CD4-positive, alpha-beta T cell (primary cell): ENCODE data around the gene C11orf91. TPM values are rescaled to one million over a fixed set of nuclear protein-coding genes. Genes with fewer than 3 reads are reported as not detected.

Experiments
- ATAC-seq: fragments of 200-7000 bp; cut with Tn5 transposase; one replicate; pipeline ENCODE4 v1.10.0; 2022; ENCODE audit warnings: mild to moderate bottlenecking; ENCODE audit not compliant: poor library complexity
- CTCF ChIA-PET: fragments of 350-600 bp; sonication (Branson Sonifier 250); formaldehyde crosslinking; loops from one replicate; lab custom pipeline; 2021; ENCODE audit warnings: antibody characterized with exemption, inconsistent platforms; lab: Charles Lee
- POLR2A ChIA-PET: fragments of 350-600 bp; sonication (Branson Sonifier 250); formaldehyde crosslinking; loops from one replicate; lab custom pipeline; 2021; ENCODE audit warnings: antibody characterized with exemption, inconsistent platforms; lab: Charles Lee
- DNase-seq, 14 experiments: peaks; one replicate each; pipeline ENCODE4 v3.0.0-alpha.2; 2013 to 2020; ENCODE audit warnings: mixed read lengths in 2 of 14
- H3K27ac ChIP-seq, 2 donors: one replicate each; pipeline versions ENCODE4 v1.5.1 to v1.7.0; 2013; ENCODE audit warnings: low read length in 2 of 2, low read depth in 1 of 2, mild to moderate bottlenecking in 1 of 2
- H3K27me3 ChIP-seq, 2 experiments: 1 replicate in 1 of 2; 2 replicates in 1 of 2; pipeline versions ENCODE4 v1.6.1 to v1.7.0; 2013; ENCODE audit warnings: low read length in 2 of 2, control low read depth in 1 of 2, mild to moderate bottlenecking in 1 of 2, moderate library complexity in 1 of 2; ENCODE audit not compliant: insufficient read depth in 2 of 2, control insufficient read depth in 1 of 2
- H3K36me3 ChIP-seq: one replicate; pipeline ENCODE4 v1.6.1; 2013; ENCODE audit warnings: low read length, control low read depth; ENCODE audit not compliant: insufficient read depth
- H3K4me1 ChIP-seq: one replicate; pipeline ENCODE4 v1.6.1; 2013; ENCODE audit warnings: low read length, control low read depth; ENCODE audit not compliant: insufficient read depth
- H3K4me3 ChIP-seq: one replicate; pipeline ENCODE4 v1.5.1; 2013; ENCODE audit warnings: mild to moderate bottlenecking, low read length, moderate library complexity
- H3K9me3 ChIP-seq, 2 experiments: 1 replicate in 1 of 2; 2 replicates in 1 of 2; pipeline versions ENCODE4 v1.6.1 to v1.7.0; 2013; ENCODE audit warnings: low read length in 2 of 2, mild to moderate bottlenecking in 2 of 2, control low read depth in 1 of 2, moderate library complexity in 1 of 2; ENCODE audit not compliant: control insufficient read depth in 1 of 2, insufficient read depth in 1 of 2
- H3K27ac Mint-ChIP-seq: one replicate; pipeline ENCODE4 v1.8.0; 2020; ENCODE audit warnings: mixed read lengths
- H3K27me3 Mint-ChIP-seq: one replicate; pipeline ENCODE4 v1.8.0; 2021; ENCODE audit warnings: mixed read lengths
- H3K36me3 Mint-ChIP-seq: one replicate; pipeline ENCODE4 v1.8.0; 2021; ENCODE audit warnings: low read depth, mixed read lengths
- H3K4me1 Mint-ChIP-seq: one replicate; pipeline ENCODE4 v1.8.0; 2021; ENCODE audit warnings: low read depth, mixed read lengths
- H3K4me3 Mint-ChIP-seq: one replicate; pipeline ENCODE4 v1.8.0; 2020; ENCODE audit warnings: mild to moderate bottlenecking, mixed read lengths
- H3K9me3 Mint-ChIP-seq: one replicate; pipeline ENCODE4 v1.8.0; 2020; ENCODE audit warnings: mixed read lengths
- CTCF ChIP-seq: fragments of 200-600 bp; IDR thresholded peaks from one replicate; pipeline ENCODE4 v1.8.0; 2022; ENCODE audit warnings: antibody characterized with exemption, mild to moderate bottlenecking
- intact Hi-C, 2 experiments: fragments of 100-400 bp; cut with DNase I in 1 of 2; cut with micrococcal nuclease in 1 of 2; formaldehyde crosslinking; loops; one replicate each; pipeline versions ENCODE4 v1.15.1 to v1.9.0; 2023 to 2025; cut with DNase I, micrococcal nuclease
- total RNA-seq, 174 experiments: library from RNA in 2 of 174; stranded (reverse) in 2 of 174; gene quantifications; one replicate each; pipeline ENCODE4 v1.2.3 and lab custom pipeline; 2021 to 2026

C11orf91 gene
- total RNA-seq, 2 experiments from 2014 or later: 0.45 TPM; not detected in 1

GRCh38 chr11:33669598-33670249, 30.9 kb downstream of the C11orf91 start:
- no peaks in the 10 kb centered on the region for H3K27me3 ChIP-seq
- Mint-ChIP-seq H3K27ac (no peak overlapping the region), H3K4me1 (no peaks in the 10 kb centered on the region), H3K27me3 (peaks cover 25% of the 10 kb centered on the region), H3K4me3 (no peak overlapping the region), H3K36me3 (no peaks in the 10 kb centered on the region), H3K9me3 (no peaks in the 10 kb centered on the region)
- H3K36me3 ChIP-seq: no peaks in the 10 kb centered on the region
- TF ChIP-seq CTCF: no peak
- H3K4me1 ChIP-seq: no peaks in the 10 kb centered on the region
- intact Hi-C loops: no loop called here
- H3K4me3 ChIP-seq: no peak overlapping the region
- no peak for ATAC-seq
- ChIA-PET CTCF (no interaction called here), POLR2A (no interaction called here)
- peaks cover 0 to 3% of the 10 kb centered on the region in 2 experiments for H3K9me3 ChIP-seq
- no peak for DNase-seq
- no peak overlapping the region for H3K27ac ChIP-seq

- Histone ChIP-seq H3K27ac (no peak overlapping the region), H3K4me1 (no peaks in the 10 kb centered on the region), H3K9me3 (peaks cover 0 to 3% of the 10 kb centered on the region in 2 experiments), H3K27me3 (no peaks in the 10 kb centered on the region), H3K4me3 (no peak overlapping the region), H3K36me3 (no peaks in the 10 kb centered on the region)
- POLR2A ChIA-PET: no interaction called here
- Mint-ChIP-seq H3K4me1 (no peaks in the 10 kb centered on the region), H3K36me3 (no peaks in the 10 kb centered on the region), H3K27me3 (peaks cover 25% of the 10 kb centered on the region), H3K27ac (no peak overlapping the region), H3K9me3 (no peaks in the 10 kb centered on the region), H3K4me3 (no peak overlapping the region)
- DNase-seq (no peak), ATAC-seq (no peak)
- CTCF ChIA-PET: no interaction called here
- intact Hi-C loops: no loop called here
- TF ChIP-seq CTCF: no peak
Observed at GRCh38 chr11:33668951-33669596, 31.6 kb downstream of the C11orf91 start.

GRCh38 chr11:33668468-33668825, 32.2 kb downstream of the C11orf91 start:
- no peak overlapping the region for H3K4me3 Mint-ChIP-seq
- Histone ChIP-seq H3K9me3 (peaks cover 0 to 3% of the 10 kb centered on the region in 2 experiments), H3K4me3 (no peak overlapping the region), H3K27me3 (no peaks in the 10 kb centered on the region), H3K4me1 (no peaks in the 10 kb centered on the region), H3K27ac (no peak overlapping the region), H3K36me3 (no peaks in the 10 kb centered on the region)
- ChIA-PET POLR2A (no interaction called here), CTCF (no interaction called here)
- ATAC-seq (no peak), DNase-seq (no peak)
- no peak for TF ChIP-seq CTCF
- H3K27me3 Mint-ChIP-seq: peaks cover 25% of the 10 kb centered on the region
- intact Hi-C loops: no loop called here
- no peaks in the 10 kb centered on the region for H3K9me3 Mint-ChIP-seq
- H3K4me1 Mint-ChIP-seq: no peaks in the 10 kb centered on the region
- no peak overlapping the region for H3K27ac Mint-ChIP-seq
- H3K36me3 Mint-ChIP-seq: no peaks in the 10 kb centered on the region
